ENCODE results near the gene RMRP.

RMRP gene

DNA sequence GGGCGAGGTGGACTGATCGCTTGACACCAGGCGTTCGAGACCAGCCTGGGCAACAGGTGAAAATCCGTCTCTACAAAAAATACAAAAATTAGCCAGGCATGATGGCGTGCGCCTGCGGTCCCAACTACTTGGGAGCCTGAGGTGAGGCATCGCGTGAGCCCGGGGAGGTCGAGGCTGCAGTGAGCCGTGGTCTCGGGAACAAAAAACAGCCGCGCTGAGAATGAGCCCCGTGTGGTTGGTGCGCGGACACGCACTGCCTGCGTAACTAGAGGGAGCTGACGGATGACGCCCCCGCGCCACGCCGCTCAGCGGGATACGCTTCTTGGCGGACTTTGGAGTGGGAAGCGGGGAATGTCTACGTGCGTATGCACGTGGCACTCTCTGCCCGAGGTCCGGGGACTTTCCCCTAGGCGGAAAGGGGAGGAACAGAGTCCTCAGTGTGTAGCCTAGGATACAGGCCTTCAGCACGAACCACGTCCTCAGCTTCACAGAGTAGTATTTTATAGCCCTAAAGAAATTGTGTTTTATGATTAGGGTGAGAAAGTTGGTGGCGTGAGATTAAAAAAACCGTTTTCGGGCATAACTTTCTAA, at the start of gene RMRP:
RMRP (minus strand) TSS at position 474 of the 591 bp plus-strand sequence.
- peak; percentile 86 for DNase-seq

DNA sequence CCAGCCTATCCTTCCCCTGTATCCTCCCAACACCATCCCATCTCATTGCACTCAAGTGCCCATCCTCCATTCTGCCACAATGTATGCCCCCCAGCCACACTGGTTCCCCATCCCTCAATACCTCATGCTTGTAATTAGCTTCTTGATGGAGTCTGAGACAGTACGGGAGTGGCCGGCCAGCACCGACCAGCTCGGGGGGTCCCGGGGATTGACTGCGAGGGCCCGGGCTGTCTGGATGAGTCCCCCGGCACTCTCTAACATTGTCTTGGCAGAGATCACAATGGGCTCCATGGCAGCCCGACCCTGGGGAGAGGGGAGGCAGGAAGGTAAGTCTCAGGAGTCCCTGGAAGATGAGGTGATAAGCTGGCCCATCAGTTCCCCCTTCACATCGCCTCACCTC, 49.1 kb upstream of the RMRP start:
- DNase-seq, result no peak

DNA sequence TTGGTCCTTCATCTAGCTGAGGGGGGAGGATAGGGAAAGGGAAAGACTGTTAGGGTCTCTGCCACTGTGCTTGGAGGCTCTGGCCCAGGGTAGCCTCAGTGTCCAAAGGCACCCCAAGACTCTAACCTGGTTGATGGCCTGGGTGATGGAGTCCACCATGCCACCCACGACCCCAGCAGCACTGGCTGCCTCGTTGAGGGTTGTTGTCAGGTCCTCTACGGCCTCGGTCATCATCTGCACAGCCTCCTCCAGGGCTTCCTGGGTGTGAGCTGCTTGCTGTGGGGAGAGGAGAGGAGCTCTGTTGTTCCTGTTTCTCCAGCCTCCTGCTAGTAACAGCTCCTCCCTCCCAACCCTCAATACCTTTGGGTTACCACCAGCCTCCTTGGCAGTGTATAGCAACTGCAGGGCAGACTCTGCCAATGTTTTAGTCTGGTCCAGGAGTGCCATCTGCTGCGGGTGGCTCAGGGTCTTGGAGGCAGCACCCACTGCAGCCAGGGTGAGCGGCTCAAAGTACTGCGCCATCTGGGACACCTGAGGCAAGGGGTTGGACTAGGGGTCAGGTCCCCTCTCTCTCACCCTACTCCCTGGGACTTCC, 48.1 kb upstream of the RMRP start:
- DNase-seq, result no peak

DNA sequence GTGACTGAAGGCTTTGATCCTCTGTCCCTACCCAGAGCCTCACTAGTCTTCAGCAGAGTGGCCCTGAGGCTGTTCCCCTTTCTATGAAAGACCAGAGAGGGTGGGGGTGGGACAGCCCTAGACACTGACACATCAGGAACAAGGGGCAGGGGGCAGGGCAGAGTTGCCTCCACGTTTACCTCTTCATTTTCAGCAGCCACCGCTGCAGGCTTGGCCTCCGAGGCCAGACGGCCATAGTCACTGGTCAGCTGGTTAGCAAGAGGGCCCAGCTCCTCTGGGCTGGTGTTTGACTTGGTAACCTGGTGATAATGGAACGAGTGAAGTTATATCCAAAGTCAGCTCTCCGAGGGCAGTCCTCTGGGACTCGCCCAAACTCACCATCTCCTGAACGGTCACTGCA, 47.6 kb upstream of the RMRP start:
- DNase-seq, result no peak

DNA sequence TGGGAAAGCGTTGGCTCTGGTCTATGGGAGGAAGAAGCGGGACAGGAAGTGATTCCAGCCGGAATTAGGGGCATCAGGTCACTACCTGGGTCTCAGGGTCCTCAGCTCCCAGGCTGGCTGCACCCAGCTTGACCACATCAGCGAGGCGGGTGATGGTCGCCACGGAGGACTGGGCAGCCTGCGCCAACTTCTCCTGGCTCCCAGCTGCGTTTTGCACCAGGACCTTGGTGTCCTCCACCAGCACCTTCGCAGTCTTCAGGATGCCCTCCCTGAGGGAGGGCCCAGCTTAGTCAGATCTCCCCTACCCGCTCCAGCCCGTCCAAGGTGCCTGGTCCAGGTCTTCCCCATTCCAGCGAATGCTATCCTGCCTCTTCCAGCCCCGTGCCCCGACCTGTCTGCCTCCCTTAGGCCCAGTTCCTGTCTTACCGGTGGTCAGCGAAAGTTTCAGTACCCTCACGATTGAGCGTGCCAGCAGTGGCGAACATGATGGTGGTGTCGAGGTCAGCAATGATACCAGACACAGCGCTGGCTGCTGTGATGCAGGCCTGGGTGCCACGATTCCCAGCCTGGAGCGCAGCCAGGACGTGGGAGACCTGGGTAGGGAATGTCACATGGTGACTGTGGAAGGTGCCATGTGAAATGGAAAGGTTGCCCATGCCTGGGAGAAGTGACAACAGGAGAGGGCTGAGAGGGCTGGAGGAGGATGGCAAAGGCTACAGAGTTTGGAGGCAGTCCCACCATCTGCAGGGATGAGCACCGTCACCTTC, 46.3 kb upstream of the RMRP start:
- no peak for DNase-seq

DNA sequence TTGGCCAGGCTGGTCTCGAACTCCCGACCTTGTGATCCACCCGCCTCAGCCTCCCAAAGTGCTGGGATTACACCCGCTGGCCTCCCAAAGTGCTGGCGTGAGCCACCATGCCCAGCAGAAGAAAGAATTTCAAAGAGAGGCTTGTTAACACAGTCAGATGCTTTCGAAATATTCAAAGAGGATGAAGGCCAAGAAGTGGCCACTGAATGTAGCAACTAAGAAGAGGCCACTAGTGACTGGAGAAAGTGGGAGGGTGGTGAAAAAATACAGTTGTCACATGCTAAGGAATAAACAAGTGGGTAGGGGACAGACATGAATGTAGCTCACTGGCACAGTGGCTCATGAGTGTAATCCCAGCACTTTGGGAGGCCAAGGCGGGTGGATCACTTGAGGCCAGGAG, 44.9 kb upstream of the RMRP start:
- DNase-seq, result no peak

DNA sequence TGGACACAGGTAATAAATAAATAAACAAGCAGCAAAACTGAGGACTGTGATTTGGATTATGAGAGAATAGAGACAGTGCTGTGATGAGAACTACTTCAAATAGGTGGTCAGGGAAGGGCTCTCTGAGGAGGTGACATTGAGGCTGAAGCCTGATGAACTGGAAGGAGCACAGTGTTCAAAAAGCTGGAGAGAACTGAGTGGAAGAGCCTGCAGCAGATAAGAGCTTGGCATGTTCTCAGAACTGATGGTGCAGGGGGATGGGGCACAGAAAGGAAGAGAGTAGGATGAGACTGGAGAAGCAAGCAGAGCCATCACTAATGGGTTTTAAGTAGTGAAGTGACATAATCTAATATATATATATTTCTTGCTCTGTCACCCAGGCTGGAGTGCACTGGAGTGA, 43.1 kb upstream of the RMRP start:
- DNase-seq, result no peak

DNA sequence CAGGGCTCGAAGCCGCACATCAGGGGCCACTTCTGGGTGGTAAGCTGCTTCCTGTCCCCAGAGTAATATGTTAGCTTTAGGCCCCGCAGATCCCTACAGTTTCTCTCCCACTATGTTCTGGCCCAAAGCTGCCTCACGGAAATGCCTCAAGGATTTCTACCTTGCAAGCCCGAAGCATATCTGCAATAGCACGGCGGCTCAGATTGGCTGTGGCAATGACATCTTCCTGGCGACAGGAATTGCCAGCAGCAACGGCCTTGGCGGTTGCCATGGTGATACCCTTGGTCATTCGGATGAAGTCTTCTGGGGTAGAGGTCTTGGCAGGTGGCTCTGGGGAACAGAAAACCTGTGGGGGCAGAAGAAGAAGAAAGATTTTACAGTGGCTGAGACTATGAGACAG, 42.2 kb upstream of the RMRP start:
- DNase-seq, result no peak

DNA sequence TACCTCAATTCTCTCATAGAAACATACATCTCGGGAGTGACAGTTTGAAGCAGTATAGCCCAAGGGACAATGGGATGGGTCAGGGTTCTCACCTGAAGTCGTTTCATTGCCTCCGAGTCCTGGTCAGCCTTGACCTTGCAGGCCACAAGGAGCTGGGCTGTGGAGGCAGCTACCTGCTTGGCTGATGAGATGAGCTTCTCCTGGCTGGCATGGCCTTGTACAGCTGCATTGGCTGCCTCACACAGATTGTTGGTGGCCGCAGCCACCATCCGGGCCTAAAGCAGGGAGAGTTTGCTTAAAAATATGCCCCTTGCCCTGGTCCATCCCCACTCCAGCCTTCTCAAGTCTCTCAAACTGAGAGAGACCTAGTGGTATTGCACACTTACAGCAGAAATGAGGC, 40.4 kb upstream of the RMRP start:
- DNase-seq, result no peak

DNA sequence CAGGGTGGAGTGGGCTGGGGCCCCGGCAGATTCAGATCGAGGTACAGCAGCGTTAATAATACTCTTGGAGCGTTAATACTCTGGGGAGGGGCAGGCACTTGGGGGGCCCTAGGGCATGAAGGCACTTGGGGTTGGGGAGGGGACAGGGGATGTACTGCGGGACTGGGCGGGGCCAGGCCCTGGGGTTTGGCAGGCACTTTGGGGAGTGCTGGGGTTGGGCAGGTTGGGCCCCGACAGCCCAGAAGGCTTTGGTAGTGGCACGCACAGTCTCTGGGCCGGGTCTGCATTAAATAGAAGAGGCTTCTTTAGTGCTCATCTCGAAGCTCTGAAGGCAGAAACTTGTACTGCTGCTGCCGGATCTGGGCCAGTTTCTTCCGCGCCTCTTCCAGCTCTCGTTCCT, 39.7 kb upstream of the RMRP start:
- DNase-seq, result no peak

DNA sequence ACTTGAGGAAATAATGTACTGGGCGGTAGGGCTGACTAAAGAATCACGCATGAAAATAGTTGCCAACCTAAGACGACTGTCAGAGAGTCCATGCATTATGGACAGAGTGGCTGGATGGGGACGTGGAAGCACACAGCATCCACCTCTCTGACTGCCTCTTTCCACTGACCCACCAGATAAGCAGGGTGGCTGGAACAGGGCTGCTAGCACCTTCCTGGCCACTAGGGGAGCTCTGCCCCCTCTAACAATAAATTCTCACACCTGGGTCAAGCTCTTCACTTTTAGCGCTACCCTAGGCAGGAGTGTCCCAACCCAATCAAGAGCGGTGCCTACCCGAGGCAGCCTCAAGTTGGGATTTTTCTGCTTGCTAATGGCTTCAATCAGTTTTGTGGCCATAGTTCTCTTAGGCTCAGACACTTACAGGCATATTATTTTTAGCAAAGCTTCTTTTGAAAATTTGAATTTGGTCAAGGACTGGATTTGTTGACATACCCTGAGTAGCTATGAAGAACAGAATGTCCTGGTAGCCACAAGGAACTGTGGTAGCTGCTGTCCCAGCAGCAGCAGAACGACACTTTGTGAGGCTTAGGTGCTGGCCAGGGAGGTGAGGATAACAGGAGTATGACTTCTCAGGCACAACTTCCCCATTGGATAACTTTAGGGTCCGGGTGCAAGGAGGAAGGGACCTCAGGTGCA, 38.8 kb upstream of the RMRP start:
- DNase-seq, result peak; percentile 66

DNA sequence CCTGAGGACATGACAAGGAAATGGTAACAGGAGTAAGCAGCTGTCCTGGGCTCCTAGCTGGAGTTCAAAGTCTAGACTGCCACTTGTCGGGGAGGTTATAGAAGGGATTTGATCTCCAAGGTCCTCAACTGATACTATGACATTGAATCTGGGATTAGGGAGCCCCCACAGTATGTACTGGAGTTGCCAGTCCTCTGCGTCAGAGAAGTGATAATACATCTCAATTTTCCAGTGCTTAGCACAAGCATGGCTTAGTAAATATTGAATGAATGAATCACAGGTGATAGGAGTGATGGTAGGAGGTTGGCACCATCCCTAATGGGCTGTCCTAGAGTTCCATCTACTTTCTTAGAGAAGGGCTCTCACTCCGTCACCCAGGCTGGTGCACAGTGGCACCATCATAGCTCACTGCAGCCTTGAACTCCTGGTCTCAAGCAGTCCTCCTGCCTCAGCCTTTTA, 38.2 kb upstream of the RMRP start:
- no peak for DNase-seq

DNA sequence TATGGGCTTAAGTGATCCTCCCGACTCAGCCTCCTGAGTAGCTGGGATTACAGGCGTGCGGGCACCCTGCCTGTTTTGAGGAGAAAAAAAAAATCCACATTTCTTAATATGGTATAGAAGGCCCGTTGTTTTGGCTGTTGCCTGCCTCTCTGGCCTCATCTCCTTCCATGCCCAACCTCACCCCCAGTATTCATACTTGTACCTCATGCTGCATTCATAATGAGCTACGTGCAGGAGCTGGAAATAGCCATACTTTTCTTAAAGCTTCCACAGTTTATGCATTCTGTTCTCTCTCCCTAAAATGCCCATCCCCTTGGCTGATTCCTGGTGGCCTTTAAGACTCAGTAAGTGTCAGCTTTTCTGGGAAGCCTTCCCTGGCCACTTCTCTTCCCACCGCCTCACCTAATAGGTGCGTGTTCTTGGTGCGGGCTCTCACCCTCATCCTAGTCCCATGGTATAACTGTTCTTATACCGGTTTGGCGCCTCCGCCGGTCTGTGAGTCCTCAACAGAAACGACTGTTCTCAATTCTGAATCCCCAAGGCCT, 34.0 kb upstream of the RMRP start:
- DNase-seq, result no peak

DNA sequence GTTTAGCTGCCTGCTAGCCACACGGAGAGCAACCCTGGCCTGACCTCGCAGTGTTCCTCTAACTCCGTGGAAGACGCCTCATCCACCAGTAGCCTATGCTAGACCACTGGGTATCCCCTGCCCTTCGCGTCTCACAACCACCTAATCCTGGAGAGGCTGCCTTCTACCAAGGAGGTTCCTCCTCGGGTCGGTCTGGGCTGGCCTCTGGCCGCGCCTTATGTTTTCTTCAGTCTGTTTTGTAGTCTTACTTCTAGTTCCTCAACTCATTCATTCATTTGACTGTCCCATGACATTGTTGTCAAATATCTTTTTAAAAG, 33.5 kb upstream of the RMRP start:
- no peak for DNase-seq

DNA sequence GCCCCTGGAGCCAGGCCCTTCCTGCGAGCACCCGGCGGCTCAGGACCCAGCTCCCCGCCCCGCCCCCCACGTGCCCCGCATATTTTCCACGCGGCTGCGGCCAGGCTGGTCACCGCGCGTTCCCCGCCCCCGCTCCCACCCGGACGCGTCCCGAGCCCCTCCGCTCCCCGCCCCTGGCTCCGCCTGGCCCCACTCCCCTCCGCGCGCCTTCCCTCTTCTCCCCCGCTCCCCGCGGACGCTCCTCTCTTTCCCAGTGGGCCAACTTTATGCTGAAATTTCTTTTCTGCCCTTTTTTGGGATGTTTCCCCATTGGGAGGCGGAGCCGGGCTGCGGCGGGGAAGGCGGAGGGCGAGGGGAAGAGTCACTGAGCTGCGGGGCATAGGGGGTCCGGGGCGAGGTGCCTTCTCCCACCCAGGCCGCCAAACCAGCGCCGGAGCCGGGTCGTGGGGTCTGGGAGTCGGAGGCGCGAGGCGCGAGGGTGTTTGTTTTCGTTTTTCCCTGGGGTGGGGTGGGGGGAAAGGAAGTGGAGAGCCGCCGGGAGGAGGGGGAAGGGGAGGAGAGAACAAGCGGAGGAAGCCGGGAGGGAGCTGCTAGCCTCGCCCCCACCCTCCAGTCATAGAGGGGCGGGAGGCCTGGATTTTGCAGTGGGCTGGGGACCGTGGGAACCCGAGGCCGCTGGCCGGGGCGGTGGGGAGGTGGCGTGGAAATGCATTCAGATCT, 33.0 kb upstream of the RMRP start:
- DNase-seq, result peak; percentile 34

DNA sequence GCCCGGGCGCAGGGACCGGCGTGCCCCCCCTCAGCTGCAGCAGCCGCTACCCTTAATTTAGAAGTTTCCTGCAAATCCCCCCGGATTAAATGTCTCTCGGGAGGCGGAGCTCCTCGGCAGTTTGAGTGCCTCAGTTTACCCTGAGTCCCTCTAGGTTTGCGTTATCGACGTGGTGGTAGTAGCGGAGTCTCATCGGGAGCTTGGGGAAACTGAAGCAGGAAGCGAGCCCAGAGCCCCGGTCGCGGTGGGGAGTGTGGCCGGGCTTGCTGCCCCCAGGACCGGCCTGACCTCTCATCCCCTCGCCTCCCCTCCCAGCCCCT, 32.4 kb upstream of the RMRP start:
- no peak for DNase-seq

DNA sequence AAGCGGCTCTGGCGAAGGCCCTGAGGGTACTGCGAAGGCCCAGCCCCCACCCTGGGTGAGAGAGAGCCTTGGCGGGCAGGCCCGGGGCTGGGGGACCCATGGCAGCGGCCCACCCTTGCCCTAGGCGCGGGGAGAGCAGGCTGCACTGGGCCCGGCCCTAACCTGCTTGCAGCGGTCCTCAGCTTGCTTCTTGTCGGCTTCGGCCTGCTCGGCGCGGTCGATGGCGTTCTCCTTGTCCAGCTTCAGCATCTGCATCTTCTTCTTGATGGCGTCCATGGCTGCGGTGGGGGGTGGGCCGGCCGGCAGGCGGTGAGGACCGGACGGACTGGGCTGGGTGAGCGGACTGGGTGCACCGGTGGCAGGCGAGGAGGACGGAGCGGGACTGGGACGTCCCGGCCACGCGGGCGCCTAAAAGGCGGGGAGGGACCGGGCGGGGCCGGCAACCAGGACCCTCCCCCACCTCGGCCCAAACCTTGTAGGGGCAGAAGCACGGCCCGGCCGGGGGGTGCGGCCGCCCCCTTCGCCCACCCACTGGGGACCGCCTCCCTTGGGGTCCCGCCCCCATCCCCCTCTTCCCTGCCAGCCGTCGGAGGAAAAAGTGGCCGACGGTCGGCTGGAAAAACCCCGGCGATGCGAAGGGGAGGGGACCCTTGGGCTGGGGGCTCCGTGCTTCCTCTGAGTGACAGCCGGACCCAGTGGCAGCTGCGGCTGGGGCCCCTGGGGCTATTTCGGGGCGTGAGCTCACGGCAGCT, 31.9 kb upstream of the RMRP start, which contains the start of gene TPM2:
TPM2 (minus strand) TSS at position 384 of the 752 bp plus-strand sequence; CDS start at position 276, 108 bp downstream.
- DNase-seq, result no peak

DNA sequence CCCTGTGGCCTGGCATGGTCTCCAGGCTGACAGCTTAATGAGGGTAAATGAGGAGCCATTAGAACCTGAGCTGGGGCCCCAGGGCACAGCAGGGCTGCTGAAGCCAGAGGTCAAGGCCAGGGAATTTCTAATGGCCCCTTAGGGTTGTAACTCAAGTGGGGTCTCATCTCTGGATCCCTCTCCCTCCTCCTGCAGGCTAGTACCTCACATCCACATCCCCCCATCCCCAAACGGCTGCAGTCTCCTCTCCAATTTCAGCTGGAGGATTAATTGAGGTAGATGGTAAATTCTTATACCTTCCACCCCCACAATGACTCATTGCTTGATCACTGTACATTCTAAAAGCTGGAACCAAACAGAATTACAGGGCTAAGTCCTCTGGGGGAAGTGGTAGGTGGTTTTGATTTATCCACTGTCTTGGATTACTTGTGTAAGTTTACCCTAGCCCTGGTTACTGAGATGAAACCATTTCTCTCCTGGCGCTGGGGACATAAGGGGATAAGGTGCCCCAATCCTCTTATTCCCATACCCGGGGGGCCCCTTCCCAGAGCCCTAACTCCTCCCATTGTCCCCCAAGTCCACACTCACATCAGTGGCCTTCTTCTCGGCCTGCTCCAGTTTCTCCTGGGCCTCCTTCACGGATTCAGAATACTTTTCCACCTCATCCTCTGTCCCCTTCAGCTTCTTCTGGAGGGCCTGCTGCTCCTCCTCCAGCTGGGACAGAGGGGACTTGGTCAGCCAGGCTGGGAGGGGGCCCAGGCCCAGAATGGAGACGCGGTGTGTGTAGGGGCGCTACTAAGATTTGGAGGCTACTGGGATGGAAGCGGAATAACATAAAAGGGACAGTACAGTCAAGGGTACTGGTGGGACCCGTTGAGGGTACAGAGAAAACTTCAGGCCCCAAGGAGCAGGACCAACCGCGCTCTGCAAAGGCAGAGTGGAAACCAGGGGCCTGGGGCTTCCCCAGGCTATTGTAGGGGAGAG, 31.0 kb upstream of the RMRP start:
- no peak for DNase-seq

DNA sequence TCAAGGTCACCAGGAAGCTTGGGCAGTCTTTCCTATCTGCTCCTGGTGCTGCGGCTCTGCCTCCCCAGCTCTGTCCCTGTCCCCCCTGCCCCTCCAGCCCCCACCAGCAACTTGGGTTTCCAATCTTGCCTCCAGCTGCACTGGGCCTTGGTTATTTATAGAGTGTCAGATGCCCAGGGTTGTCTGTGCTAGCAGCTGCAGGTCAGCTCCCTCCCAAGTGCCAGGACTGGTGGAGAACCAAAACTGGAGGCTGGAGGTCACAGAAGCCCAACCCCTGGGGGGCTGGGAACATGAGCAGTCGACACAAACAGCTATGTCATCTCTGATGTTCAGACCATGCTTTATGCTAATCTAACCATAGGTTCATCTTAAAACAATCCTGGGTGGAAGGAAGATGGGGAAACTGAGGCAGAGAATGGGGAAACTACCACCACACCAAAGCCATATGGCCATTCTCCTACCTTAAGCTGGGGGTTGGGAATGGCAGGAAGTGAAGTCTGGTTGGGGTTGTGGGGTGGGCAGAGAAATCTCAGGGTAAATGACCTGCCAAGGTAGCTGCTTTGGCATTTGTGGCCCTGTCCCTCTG, 30.2 kb upstream of the RMRP start:
- no peak for DNase-seq

DNA sequence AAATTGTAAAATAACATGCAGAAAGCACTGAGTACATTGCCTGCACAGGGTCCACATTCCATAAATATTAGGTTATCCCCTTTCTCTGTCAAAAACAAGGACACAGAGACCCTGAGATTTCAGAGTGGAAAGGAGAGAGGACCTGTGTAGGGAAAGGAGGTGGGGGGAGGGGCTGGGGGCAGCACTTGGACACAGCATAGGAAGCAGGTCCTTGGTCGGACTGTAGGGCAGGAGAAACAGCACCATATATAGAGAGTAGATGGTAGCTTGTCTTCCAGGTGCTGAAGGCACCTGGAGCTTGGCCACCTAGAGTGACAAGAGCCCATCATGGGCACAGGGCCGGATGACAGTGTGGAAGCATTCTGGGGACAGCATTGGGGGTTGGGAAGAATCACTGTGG, 29.5 kb upstream of the RMRP start:
- no peak for DNase-seq
